GM12878 (cell line): ENCODE measurements around the gene MBD3. TPM values are rescaled to one million over a fixed set of nuclear protein-coding genes. Genes with fewer than 3 reads are reported as not detected.
A peak's percentile ranks its signal among the peaks of the same experiment; 100 is the strongest.

Source experiments
- ATAC-seq: fragments of 200-7000 bp; cut with Tn5 transposase; 3 replicates; pipeline ENCODE4 v1.9.1; 2020; ENCODE audit warnings: mild to moderate bottlenecking, moderate library complexity
- BruUV-seq: library from RNA; stranded (reverse); fragments of 400-500 nt; replicated peaks from 2 replicates; lab custom pipeline; 2021; lab: Mats Ljungman, UMichigan
- CTCF ChIA-PET: fragments of 300-600 bp; sonication (Branson Sonifier 250); formaldehyde crosslinking; extraction: SDS; loops from one replicate; lab custom pipeline; 2021; ENCODE audit warnings: inconsistent platforms; lab: Yijun Ruan, JAX
- POLR2A ChIA-PET: fragments of 350-600 bp; formaldehyde crosslinking; extraction: SDS; loops from one replicate; lab custom pipeline; 2021; ENCODE audit warnings: inconsistent platforms; lab: Charles Lee
- RAD21 ChIA-PET: fragments of 300-600 bp; sonication (Branson Sonifier 250); formaldehyde crosslinking; loops from one replicate; lab custom pipeline; 2023; ENCODE audit warnings: antibody characterized with exemption; ENCODE audit not compliant: unreplicated experiment; lab: Charles Lee
- SMC1A ChIA-PET: fragments of 300-600 bp; sonication (Branson Sonifier 250); formaldehyde crosslinking; loops from one replicate; lab custom pipeline; 2023; ENCODE audit not compliant: unreplicated experiment, uncharacterized antibody; lab: Charles Lee
- DNase-seq: peaks from one replicate; pipeline ENCODE4 v3.0.0-alpha.2; 2011; ENCODE audit warnings: low read depth, low spot score
- FAIRE-seq: peaks from 3 replicates; lab custom pipeline; 2011; peaks lifted over from hg19 to GRCh38; lab: Jason Lieb, UNC
- H2AFZ ChIP-seq: 2 replicates; pipeline ENCODE4 v1.6.0; 2011; ENCODE audit warnings: low read depth, low read length, control low read depth; ENCODE audit not compliant: control insufficient read depth
- H3K27ac ChIP-seq: 2 replicates; pipeline ENCODE4 v1.5.1; 2011; ENCODE audit warnings: control low read depth; ENCODE audit not compliant: control insufficient read depth, insufficient read depth
- H3K27me3 ChIP-seq, 2 experiments: replicated peaks in 1 of 2; 2 replicates each; pipeline versions ENCODE4 v1.6.0 to v1.6.1; 2011; ENCODE audit warnings: low read length in 1 of 2; ENCODE audit not compliant: control insufficient read depth in 2 of 2, insufficient read depth in 2 of 2
- H3K36me3 ChIP-seq, 2 experiments: 2 replicates each; pipeline ENCODE4 v1.5.1; 2011; ENCODE audit warnings: low read length in 1 of 2; ENCODE audit not compliant: control insufficient read depth in 2 of 2, insufficient read depth in 2 of 2
- H3K4me1 ChIP-seq: 2 replicates; pipeline ENCODE4 v1.6.1; 2011; ENCODE audit warnings: mild to moderate bottlenecking, low read length, moderate library complexity, mixed read lengths; ENCODE audit not compliant: control insufficient read depth, insufficient read depth
- H3K4me2 ChIP-seq: 2 replicates; pipeline ENCODE4 v1.6.0; 2011; ENCODE audit warnings: control low read depth; ENCODE audit not compliant: control insufficient read depth, insufficient read depth
- H3K4me3 ChIP-seq: fragments of 200-600 bp; sonication (generic); 2 replicates; pipeline ENCODE4 v1.5.1; 2016
- H3K79me2 ChIP-seq: 2 replicates; pipeline ENCODE4 v1.6.0; 2011; ENCODE audit warnings: low read length; ENCODE audit not compliant: control insufficient read depth, insufficient read depth
- H3K9ac ChIP-seq: 2 replicates; pipeline ENCODE4 v1.8.0; 2011; ENCODE audit warnings: low read length, control low read depth, mixed read lengths; ENCODE audit not compliant: control insufficient read depth, insufficient read depth
- H3K9me3 ChIP-seq: replicated peaks from 3 replicates; pipeline ENCODE4 v1.5.1; 2011; ENCODE audit warnings: mild to moderate bottlenecking, low read length; ENCODE audit not compliant: control insufficient read depth, insufficient read depth
- H4K20me1 ChIP-seq: 2 replicates; pipeline ENCODE4 v1.6.0; 2011; ENCODE audit not compliant: control insufficient read depth, insufficient read depth
- BMI1 ChIP-seq: fragments of 450-650 bp; IDR thresholded peaks from 2 replicates; pipeline ENCODE4 v1.6.1; 2016; ENCODE audit warnings: mild to moderate bottlenecking, moderate library complexity, borderline replicate concordance
- CBX5 ChIP-seq: sonication (generic); IDR thresholded peaks from 2 replicates; pipeline ENCODE4 v1.6.1; 2016; ENCODE audit warnings: low read depth, moderate library complexity, mild to moderate bottlenecking, inconsistent platforms
- CTCF ChIP-seq, 3 experiments: IDR thresholded peaks in 2 of 3; conservative IDR thresholded peaks in 1 of 3; 2 replicates each; pipeline ENCODE4 v1.5.1; 2011; ENCODE audit warnings: low read depth in 3 of 3, low read length in 3 of 3, mild to moderate bottlenecking in 3 of 3, control low read depth in 2 of 3, moderate library complexity in 2 of 3, inconsistent platforms in 1 of 3, mixed read lengths in 1 of 3; ENCODE audit not compliant: control insufficient read depth in 2 of 3, insufficient read depth in 1 of 3; ENCODE audit errors: extremely low read depth in 1 of 3
- EED ChIP-seq: sonication (generic); IDR thresholded peaks from 2 replicates; pipeline ENCODE4 v1.6.1; 2016; ENCODE audit warnings: antibody characterized with exemption, low read depth
- POLR2A ChIP-seq: IDR thresholded peaks from 2 replicates; pipeline ENCODE4 v1.6.1; 2011; ENCODE audit warnings: low read depth, mild to moderate bottlenecking, low read length
- RCOR1 ChIP-seq: conservative IDR thresholded peaks from 2 replicates; pipeline ENCODE4 v1.6.1; 2012; ENCODE audit warnings: low read depth, low read length, improper control_type of control experiment
- SMARCA5 ChIP-seq: fragments of 450-650 bp; IDR thresholded peaks from 2 replicates; pipeline ENCODE4 v1.6.1; 2017; ENCODE audit warnings: mild to moderate bottlenecking
- STAT3 ChIP-seq: IDR thresholded peaks from 2 replicates; pipeline ENCODE4 v1.6.1; 2011; ENCODE audit warnings: low read depth, low read length, improper control_type of control experiment
- WGBS: methylation state at CpG from one replicate; pipeline ENCODE4 v1.1.6; 2016; ENCODE audit warnings: low lambda C conversion rate; ENCODE audit not compliant: insufficient replicate concordance, insufficient coverage; ENCODE audit errors: missing lambda C conversion rate; 5-methylcytosine and 5-hydroxymethylcytosine counted together
- in situ Hi-C: fragments of 300-500 bp; cut with MboI; formaldehyde crosslinking; loops from 9 replicates; pipeline ENCODE4 v1.14.3; 2018; ENCODE audit warnings: mixed read lengths
- intact Hi-C: fragments of 100-400 bp; cut with micrococcal nuclease; formaldehyde crosslinking; loops from one replicate; pipeline ENCODE4 v1.14.2; 2022; ENCODE audit not compliant: unreplicated experiment
- polyA plus RNA-seq, 11 experiments: library from polyadenylated mRNA; depleted of rRNA in 4 of 11; unstranded in 6 of 11; stranded (reverse) in 5 of 11; fragments of >200 nt; fragmentation: Nextera tagmentation in 4 of 11; fragmentation: Illumina TruSeq in 1 of 11; extraction: Ambion mirVana in 4 of 11; extraction: Trizol in 1 of 11; gene quantifications; 1 replicate in 1 of 11; 2 replicates in 10 of 11; pipeline versions ENCODE4 v1.2.1 to v1.2.3, GENCODE V29; 2011 to 2016; ENCODE audit warnings: inconsistent platforms in 2 of 11, missing spikeins in 2 of 11, low read depth in 1 of 11
- total RNA-seq, 4 experiments: library from RNA; depleted of rRNA in 3 of 4; stranded (reverse); fragments of >200 nt in 3 of 4; fragmentation: Illumina TruSeq in 1 of 4; extraction: Trizol in 1 of 4; gene quantifications; 2 replicates each; pipeline versions ENCODE4 v1.2.1 to v1.2.3, GENCODE V29; 2013 to 2021

Gene MBD3
- total and polyA plus RNA-seq, 10 of the 15 experiments (the other 5 are each of a cell fraction or from before 2014, with no cell fraction given): 0.13 to 107 (median 21.9) TPM

GRCh38 chr19:1598777-1599459 is 6.3 kb upstream of the MBD3 start:
- no peaks in the 10 kb centered on the region for H3K9me3 ChIP-seq
- ChIA-PET CTCF (interaction anchor here (1.2 kb wide), 1 partner anchor 74 kb away, joined by 3 read pairs; no protein-coding TSS in a partner anchor), RAD21 (no interaction called here), SMC1A (no interaction called here), POLR2A (interaction anchor here (0.6 kb wide), 1 partner anchor 48 kb away, joined by 3 read pairs; no protein-coding TSS in a partner anchor)
- no peaks in the 10 kb centered on the region for H3K27me3 ChIP-seq
- no peak overlapping the region for H3K27ac ChIP-seq
- no peak for FAIRE-seq
- H3K9ac ChIP-seq: no peak overlapping the region
- no peaks in the 10 kb centered on the region for H4K20me1 ChIP-seq
- TF ChIP-seq RCOR1 (no peak), EED (no peak), SMARCA5 (no peak), POLR2A (peak; percentile 9; the same call in 1 of the 2 replicates), STAT3 (no peak), CTCF (IDR thresholded peaks at IDR 0.05 in 2 of 3, conservative IDR thresholded peaks at IDR 0.05 in 1 of 3; ENCODE audit: control insufficient read depth in 2 of 3, extremely low read depth in 1 of 3, insufficient read depth in 1 of 3, low read depth in 3 of 3, low read length in 3 of 3) (no peak), CBX5 (no peak), BMI1 (no peak)
- intact Hi-C loops: no loop called here
- WGBS: 97% methylated on average over 20 of the region's 20 CpGs
- peaks cover 6 to 18% of the 10 kb centered on the region in 2 experiments; a peak in 3 of 4 replicates for H3K36me3 ChIP-seq
- in situ Hi-C loops: no loop called here
- peaks cover 4% of the 10 kb centered on the region; the same call in 1 of the 2 replicates for H3K4me1 ChIP-seq
- DNase-seq: no peak
- ATAC-seq: no peak
- H2AFZ ChIP-seq: no peak overlapping the region
- no TSS peak for BruUV-seq
- no peak overlapping the region for H3K4me2 ChIP-seq
- no peak overlapping the region for H3K4me3 ChIP-seq
- H3K79me2 ChIP-seq: peaks cover 18% of the 10 kb centered on the region
